NCI-H69 (cell line): ENCODE results near the gene GNG4.
A peak's percentile ranks its signal among the peaks of the same experiment; 100 is the strongest.

ENCODE experiments used
- DNase-seq: peaks from one replicate; lab custom pipeline; 2025; lab: John Stamatoyannopoulos, UW

GNG4 gene

GRCh38 chr1:235533476-235534168, 116.0 kb downstream of the GNG4 start:
- DNase-seq: no peak

- no peak for DNase-seq
Observed at GRCh38 chr1:235532360-235532759, 117.2 kb downstream of the GNG4 start.

GRCh38 chr1:235527196-235527814, 122.3 kb downstream of the GNG4 start:
- no peak for DNase-seq

- no peak for DNase-seq
Observed at GRCh38 chr1:235525314-235525713, 124.3 kb downstream of the GNG4 start.

GRCh38 chr1:235516862-235517446, 132.6 kb downstream of the GNG4 start:
- DNase-seq: peak; percentile 19

- peak; percentile 2 for DNase-seq
Observed at GRCh38 chr1:235515844-235516512, 133.6 kb downstream of the GNG4 start.

GRCh38 chr1:235513495-235514366, 135.9 kb downstream of the GNG4 start:
- DNase-seq: peak; percentile 72

GRCh38 chr1:235511470-235512240, 137.9 kb downstream of the GNG4 start:
- DNase-seq: no peak

- no peak for DNase-seq
Observed at GRCh38 chr1:235510823-235511222, 138.8 kb downstream of the GNG4 start.

GRCh38 chr1:235507623-235508022, 142.0 kb downstream of the GNG4 start:
- no peak for DNase-seq

- peak; percentile 98 for DNase-seq
Observed at GRCh38 chr1:235504494-235505222, 144.9 kb downstream of the GNG4 start.

GRCh38 chr1:235504122-235504493, 145.5 kb downstream of the GNG4 start, which contains the start of gene B3GALNT2:
Gene B3GALNT2 (minus strand): TSS chr1:235504452. CDS start chr1:235504252, 200 bp downstream.
- no peak for DNase-seq

GRCh38 chr1:235503403-235504121, 146.0 kb downstream of the GNG4 start:
- DNase-seq: peak; percentile 83

GRCh38 chr1:235502601-235503402, 146.8 kb downstream of the GNG4 start:
- DNase-seq: peak; percentile 39

- peak; percentile 11 for DNase-seq
Observed at GRCh38 chr1:235500971-235501540, 148.5 kb downstream of the GNG4 start.
